Mammary epithelial cell (primary cell): Measurements from ENCODE around the gene KRT86.

Source experiments
- CTCF ChIP-seq, 2 donors: IDR thresholded peaks in 1 of 2; conservative IDR thresholded peaks in 1 of 2; 2 replicates each; pipeline ENCODE4 v1.5.1; 2011 to 2012; ENCODE audit warnings: inconsistent platforms in 2 of 2, low read length in 2 of 2, mild to moderate bottlenecking in 2 of 2, control low read depth in 1 of 2, low read depth in 1 of 2; ENCODE audit not compliant: insufficient read depth in 1 of 2; ENCODE audit errors: extremely low read depth in 1 of 2
- EZH2 ChIP-seq: IDR thresholded peaks from 2 replicates; pipeline ENCODE4 v1.6.1; 2012; ENCODE audit warnings: low read length, inconsistent platforms, borderline replicate concordance

DNA sequence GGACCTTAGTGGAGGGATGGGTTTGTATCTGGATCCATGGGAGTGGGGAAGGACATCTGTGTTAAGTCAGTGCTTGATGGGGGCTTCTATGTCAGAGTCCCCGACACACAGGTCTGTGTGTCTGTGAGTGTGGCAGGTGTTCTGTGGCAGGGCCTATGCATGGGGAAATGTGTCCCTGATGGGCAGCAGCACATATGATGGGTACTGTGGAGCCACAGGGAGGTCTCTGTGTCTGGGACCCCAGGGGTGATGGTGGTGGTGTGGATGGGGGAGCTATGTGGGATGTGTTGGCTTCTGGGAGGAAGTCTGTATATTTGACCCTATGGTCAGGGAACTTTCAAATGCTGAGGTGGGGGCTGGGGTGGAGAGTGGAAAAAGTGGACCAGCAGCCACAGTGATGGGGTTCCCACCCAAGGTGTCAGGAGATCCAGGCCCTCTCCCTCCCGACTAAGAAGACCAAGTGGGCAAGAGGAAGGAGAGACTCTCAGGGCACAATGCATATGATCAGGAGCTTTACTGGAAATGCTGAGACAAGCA lies 24.9 kb upstream of the KRT86 start:
- TF ChIP-seq CTCF (conservative IDR thresholded peaks at IDR 0.05 in 1 of 2, IDR thresholded peaks at IDR 0.05 in 1 of 2; ENCODE audit: extremely low read depth in 1 of 2, insufficient read depth in 1 of 2, low read depth in 1 of 2, low read length in 2 of 2) (no peak), EZH2 (no peak)
